Thyroid gland (tissue), 4 donors: ENCODE data around the gene KDM8. TPM values are rescaled to one million over a fixed set of nuclear protein-coding genes. Genes with fewer than 3 reads are reported as not detected.

Experiments used
- DNase-seq, 2 donors: peaks; one replicate each; pipeline ENCODE4 v3.0.0-alpha.2; 2019
- H3K27ac ChIP-seq, 3 donors: fragments of 200-600 bp; sonication (generic); 1 replicate in 2 of 3; 2 replicates in 1 of 3; pipeline ENCODE4 v1.5.1; 2016 to 2019; ENCODE audit warnings: mild to moderate bottlenecking in 1 of 3, moderate library complexity in 1 of 3
- H3K27me3 ChIP-seq: fragments of 200-600 bp; sonication (generic); one replicate; pipeline ENCODE4 v1.5.1; 2019
- H3K36me3 ChIP-seq, 2 donors: fragments of 200-600 bp; sonication (generic); one replicate each; pipeline ENCODE4 v1.5.1; 2016 to 2019
- H3K4me1 ChIP-seq, 2 donors: fragments of 200-600 bp; sonication (generic); one replicate each; pipeline ENCODE4 v1.5.1; 2017 to 2019
- H3K4me3 ChIP-seq, 3 donors: fragments of 200-600 bp; sonication (generic); replicated peaks in 1 of 3; 1 replicate in 2 of 3; 2 replicates in 1 of 3; pipeline ENCODE4 v1.5.1; 2016; ENCODE audit warnings: mild to moderate bottlenecking in 1 of 3
- H3K9me3 ChIP-seq: fragments of 200-600 bp; sonication (generic); one replicate; pipeline ENCODE4 v1.5.1; 2017
- POLR2A ChIP-seq, 2 donors: fragments of 450-650 bp; IDR thresholded peaks; one replicate each; pipeline ENCODE4 v1.6.1; 2017; ENCODE audit warnings: antibody characterized with exemption in 2 of 2, mild to moderate bottlenecking in 2 of 2, moderate library complexity in 1 of 2
- WGBS, 2 donors: methylation state at CpG; one replicate each; pipeline ENCODE4 v1.1.5; 2017; 5-methylcytosine and 5-hydroxymethylcytosine counted together
- intact Hi-C: fragments of 100-400 bp; cut with DNase I; formaldehyde crosslinking; loops from one replicate; pipeline ENCODE4 v1.15.1; 2023
- total RNA-seq, 4 donors: library from RNA; depleted of rRNA; stranded (reverse); fragments of >200 nt; gene quantifications; one replicate each; pipeline ENCODE4 v1.2.3, GENCODE V29; 2016
- TF ChIP-seq, protein P1 (sequence below), 6 experiments: fragments of 200-600 bp in 3 of 6; fragments of 450-650 bp in 3 of 6; sonication (generic) in 3 of 6; IDR thresholded peaks; one replicate each; pipeline ENCODE4 v1.5.1; 2016 to 2019; ENCODE audit warnings: antibody characterized with exemption in 6 of 6, mild to moderate bottlenecking in 2 of 6, inconsistent platforms in 1 of 6, moderate library complexity in 1 of 6

The KDM8 gene
- total RNA-seq, 4 donors from 2014 or later, result 5.6 to 14.9 (median 9.6) TPM

DNA sequence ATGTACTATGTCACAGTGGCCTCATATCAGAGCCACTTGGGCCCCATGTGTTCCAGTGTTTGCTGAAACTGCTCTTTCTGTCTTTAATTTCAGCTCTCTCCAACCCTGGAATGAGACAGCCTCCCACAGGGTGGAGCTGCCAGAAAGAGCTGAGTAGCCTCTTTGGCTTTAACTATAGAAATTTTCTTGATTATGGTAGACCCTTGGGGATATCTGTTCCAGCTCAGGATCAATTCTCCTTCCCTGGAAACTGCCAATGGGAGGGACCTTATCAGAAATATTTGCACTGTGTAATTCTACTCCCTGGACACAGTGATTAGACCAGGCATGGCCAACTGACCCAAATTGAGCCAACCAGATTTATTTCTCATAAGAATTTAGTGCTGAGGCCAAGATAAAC lies 39.0 kb upstream of the KDM8 start:
- TF ChIP-seq POLR2A (IDR thresholded peaks at IDR 0.05), result no peak
- TF ChIP-seq, protein P1, sequence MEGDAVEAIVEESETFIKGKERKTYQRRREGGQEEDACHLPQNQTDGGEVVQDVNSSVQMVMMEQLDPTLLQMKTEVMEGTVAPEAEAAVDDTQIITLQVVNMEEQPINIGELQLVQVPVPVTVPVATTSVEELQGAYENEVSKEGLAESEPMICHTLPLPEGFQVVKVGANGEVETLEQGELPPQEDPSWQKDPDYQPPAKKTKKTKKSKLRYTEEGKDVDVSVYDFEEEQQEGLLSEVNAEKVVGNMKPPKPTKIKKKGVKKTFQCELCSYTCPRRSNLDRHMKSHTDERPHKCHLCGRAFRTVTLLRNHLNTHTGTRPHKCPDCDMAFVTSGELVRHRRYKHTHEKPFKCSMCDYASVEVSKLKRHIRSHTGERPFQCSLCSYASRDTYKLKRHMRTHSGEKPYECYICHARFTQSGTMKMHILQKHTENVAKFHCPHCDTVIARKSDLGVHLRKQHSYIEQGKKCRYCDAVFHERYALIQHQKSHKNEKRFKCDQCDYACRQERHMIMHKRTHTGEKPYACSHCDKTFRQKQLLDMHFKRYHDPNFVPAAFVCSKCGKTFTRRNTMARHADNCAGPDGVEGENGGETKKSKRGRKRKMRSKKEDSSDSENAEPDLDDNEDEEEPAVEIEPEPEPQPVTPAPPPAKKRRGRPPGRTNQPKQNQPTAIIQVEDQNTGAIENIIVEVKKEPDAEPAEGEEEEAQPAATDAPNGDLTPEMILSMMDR (IDR thresholded peaks at IDR 0.05), result no peak
- H3K27ac ChIP-seq, result no peak overlapping the region
- no peaks in the 10 kb centered on the region for H3K36me3 ChIP-seq
- H3K4me1 ChIP-seq, result no peaks in the 10 kb centered on the region
- H3K9me3 ChIP-seq, result no peaks in the 10 kb centered on the region
- no peak for DNase-seq
- H3K27me3 ChIP-seq, result no peaks in the 10 kb centered on the region
- H3K4me3 ChIP-seq, result no peak overlapping the region
- intact Hi-C loops, result no loop called here

DNA sequence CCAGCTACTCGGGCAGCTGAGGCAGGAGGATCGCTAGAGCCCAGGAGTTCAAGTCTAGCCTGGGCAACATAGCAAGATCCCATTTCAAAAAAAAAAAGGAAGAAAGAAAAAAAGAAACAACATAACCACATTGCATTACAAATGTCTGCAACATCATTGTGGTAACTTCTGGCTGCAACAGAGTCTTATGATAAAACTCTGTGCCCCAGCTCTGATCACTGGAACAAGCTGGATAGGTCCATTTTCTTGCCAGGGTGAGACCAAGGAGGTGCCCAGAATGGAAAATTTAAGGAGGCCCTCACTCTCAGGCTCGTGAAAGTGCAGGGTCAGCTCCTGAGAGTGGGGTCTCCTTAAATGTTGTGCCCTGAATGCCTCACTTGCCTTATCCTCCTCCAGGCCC lies 37.8 kb upstream of the KDM8 start:
- TF ChIP-seq, protein P1 (IDR thresholded peaks at IDR 0.05), result no peak
- no peak for TF ChIP-seq POLR2A (IDR thresholded peaks at IDR 0.05)
- Histone ChIP-seq H3K4me1 (no peaks in the 10 kb centered on the region), H3K27me3 (no peaks in the 10 kb centered on the region), H3K36me3 (no peaks in the 10 kb centered on the region), H3K4me3 (no peak overlapping the region), H3K9me3 (no peaks in the 10 kb centered on the region), H3K27ac (no peak overlapping the region)
- DNase-seq, result no peak
- 86 to 94% methylated on average over 3 of the region's 3 CpGs for WGBS, 2 donors
- intact Hi-C loops, result no loop called here

DNA sequence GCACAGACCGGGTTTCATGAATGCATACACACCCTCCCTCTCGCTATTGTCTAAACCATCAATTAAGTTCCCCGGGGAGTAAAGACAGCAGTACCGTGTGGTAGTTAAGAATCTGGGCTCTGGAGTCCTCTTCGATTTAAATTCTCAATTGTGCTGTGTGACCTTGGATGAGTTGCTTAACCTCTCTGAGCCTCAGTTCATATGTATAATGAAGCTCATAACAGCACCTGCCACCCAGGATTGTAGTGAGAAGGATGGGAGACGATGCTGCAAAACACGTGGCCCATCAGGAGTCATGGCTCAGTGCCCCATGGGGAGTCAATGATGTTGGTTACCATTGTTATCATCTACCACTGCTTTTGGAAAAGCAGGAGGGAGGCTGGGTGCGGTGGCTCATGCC lies 34.5 kb upstream of the KDM8 start:
- intact Hi-C loops, result no loop called here
- Histone ChIP-seq H3K4me3 (no peak overlapping the region), H3K36me3 (no peaks in the 10 kb centered on the region), H3K27me3 (no peaks in the 10 kb centered on the region), H3K9me3 (no peaks in the 10 kb centered on the region), H3K27ac (no peak overlapping the region), H3K4me1 (no peaks in the 10 kb centered on the region)
- TF ChIP-seq, protein P1 (IDR thresholded peaks at IDR 0.05), result no peak
- TF ChIP-seq POLR2A (IDR thresholded peaks at IDR 0.05), result no peak
- DNase-seq, result no peak
- WGBS, 2 donors, result 80 to 89% methylated on average over 8 of the region's 8 CpGs

DNA sequence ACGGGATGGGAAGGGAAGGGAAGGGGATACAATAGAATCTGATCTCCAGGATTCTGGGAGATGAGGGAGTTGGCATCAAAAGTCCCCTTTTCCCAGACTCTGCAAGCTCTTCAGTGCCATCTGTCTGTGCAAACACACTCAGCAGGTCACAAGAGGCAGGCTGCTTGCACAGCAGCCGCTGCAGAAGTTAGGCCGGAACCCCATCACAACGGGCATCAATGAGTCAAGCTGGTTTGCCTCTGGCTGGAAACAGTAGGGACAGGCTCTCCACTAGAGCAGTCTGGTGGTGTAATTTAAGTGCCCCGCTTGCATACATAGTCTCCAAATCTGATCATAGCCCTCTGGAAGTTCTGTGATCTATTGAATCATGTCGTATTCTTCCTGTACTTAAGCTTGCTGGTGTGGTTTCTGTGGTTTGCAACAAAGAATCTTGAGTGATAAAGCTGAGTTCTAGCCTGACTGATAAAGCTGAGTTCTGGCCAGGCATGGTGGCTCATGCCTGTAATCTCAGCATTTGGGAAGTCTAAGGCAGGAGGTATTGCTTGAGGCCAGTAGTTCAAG lies 33.7 kb upstream of the KDM8 start:
- H3K9me3 ChIP-seq, result no peaks in the 10 kb centered on the region
- no peak overlapping the region for H3K27ac ChIP-seq
- H3K36me3 ChIP-seq, result no peaks in the 10 kb centered on the region
- peak in 1 of 2 donors; percentile 10 for DNase-seq
- no peak overlapping the region for H3K4me3 ChIP-seq
- H3K27me3 ChIP-seq, result no peaks in the 10 kb centered on the region
- H3K4me1 ChIP-seq, result no peaks in the 10 kb centered on the region
- no peak for TF ChIP-seq POLR2A (IDR thresholded peaks at IDR 0.05)
- TF ChIP-seq, protein P1 (IDR thresholded peaks at IDR 0.05), result no peak
- intact Hi-C loops, result loop anchor here (10.0 kb wide), 1 partner anchor 295 kb away; no protein-coding TSS in a partner anchor
- WGBS, 2 donors, result 32 to 37% methylated on average over 3 to 5 of the region's 6 CpGs

DNA sequence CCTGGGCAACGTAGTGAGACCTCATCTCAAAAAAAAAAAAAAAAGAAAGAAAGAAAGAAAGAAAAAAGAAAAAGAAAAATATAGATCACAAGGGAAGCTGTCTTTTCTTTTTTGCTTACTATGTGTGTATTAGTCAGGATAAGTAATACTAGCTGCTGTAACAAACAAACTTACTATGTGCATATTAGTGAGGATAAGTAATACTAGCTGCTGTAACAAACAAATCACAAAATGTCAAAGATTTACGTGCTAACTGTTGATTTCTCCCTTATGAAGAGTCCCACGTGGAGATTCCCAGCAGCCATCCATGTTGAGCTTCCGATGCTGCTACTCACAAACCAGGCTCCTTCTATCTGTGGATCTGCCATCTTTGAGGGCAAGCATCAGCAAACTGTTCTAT lies 31.7 kb upstream of the KDM8 start:
- no peak for DNase-seq
- intact Hi-C loops, result loop anchor here (10.0 kb wide), 1 partner anchor 293 kb away; no protein-coding TSS in a partner anchor
- H3K27me3 ChIP-seq, result no peaks in the 10 kb centered on the region
- H3K4me1 ChIP-seq, result no peaks in the 10 kb centered on the region
- H3K27ac ChIP-seq, result no peak overlapping the region
- 69 to 95% methylated on average over 4 of the region's 4 CpGs for WGBS, 2 donors
- H3K36me3 ChIP-seq, result no peaks in the 10 kb centered on the region
- TF ChIP-seq, protein P1 (IDR thresholded peaks at IDR 0.05), result no peak
- no peak for TF ChIP-seq POLR2A (IDR thresholded peaks at IDR 0.05)
- H3K4me3 ChIP-seq, result no peak overlapping the region
- H3K9me3 ChIP-seq, result no peaks in the 10 kb centered on the region
